Medulla oblongata (tissue), 1 donor: ENCODE measurements around the gene ITFG1.
A peak's percentile ranks its signal among the peaks of the same experiment; 100 is the strongest.
"Not testable (repeated sequence)": the region's sequence is repeated elsewhere in the genome, so short reads cannot be mapped to it uniquely, and the experiment has no call there.

ENCODE experiments used
- DNase-seq: peaks from one replicate; pipeline ENCODE4 v3.0.0-alpha.2; 2015; ENCODE audit errors: extremely low spot score

Gene ITFG1

GRCh38 chr16:47244206-47244605 is 216.7 kb downstream of the ITFG1 start:
- DNase-seq: no peak

DNA sequence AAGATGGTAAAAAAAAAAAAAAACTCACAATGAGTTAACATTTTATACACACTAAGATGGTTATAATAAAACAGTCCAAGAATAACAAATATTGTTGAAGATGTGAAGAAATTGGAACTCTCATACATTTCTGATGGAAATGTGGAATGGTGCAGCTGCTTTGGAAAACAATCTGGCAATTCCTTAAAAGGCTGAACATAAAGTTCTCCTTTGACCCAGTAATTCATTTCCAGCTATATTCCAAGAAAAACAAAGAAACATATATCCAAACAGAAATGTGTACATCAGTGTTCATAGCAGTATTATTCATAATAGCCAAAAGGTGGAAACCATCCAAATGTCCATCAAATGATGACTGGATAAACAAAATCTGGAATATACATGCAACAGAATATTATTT is 219.8 kb downstream of the ITFG1 start:
- no peak for DNase-seq

DNA sequence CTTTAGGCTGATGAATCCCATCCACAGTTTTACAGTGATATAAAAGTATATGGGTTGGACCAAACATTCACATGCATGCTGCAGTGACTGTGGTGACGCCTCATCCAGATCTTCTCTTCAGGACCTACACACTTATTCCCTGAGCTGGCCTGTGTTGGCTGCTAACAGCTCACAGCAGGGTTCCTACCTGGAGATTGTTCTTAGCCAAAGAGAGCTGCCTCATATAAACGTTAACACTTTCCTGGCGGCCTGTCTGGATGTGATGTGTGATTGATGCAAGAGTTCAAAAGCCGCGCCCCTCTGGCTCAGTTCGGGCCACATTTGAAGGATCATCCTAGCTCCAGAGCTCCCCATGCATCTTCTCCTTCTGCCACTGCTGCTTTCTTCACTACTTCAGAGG is 224.1 kb downstream of the ITFG1 start:
- DNase-seq: no peak

DNA sequence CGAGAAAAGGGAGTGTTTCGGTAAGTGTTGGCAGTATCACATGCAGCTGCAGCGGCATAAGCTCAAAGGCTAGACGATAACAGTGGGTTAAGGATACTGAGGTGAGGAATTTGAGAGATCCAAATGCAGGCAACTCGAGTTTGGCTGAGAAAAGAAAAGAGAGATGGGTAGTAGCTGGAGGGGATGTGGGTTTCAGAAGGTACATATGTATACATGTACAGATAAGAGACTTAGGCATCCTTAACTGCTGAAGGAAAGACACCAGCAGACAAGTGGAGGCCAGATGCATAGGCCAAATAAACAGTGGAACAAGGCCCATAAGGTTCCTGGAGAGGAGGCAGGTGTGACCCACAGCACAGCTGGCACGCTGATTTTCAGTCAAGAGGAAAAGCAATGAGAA is 230.6 kb downstream of the ITFG1 start:
- DNase-seq: no peak

GRCh38 chr16:47229053-47230050 is 231.5 kb downstream of the ITFG1 start:
- DNase-seq: no peak

GRCh38 chr16:47228241-47228640 is 232.6 kb downstream of the ITFG1 start:
- no peak for DNase-seq

GRCh38 chr16:47213761-47214440 is 247.0 kb downstream of the ITFG1 start:
- no peak for DNase-seq

- DNase-seq: no peak
These were observed 249.6 kb downstream of the ITFG1 start for GRCh38 chr16:47211218-47211617.

DNA sequence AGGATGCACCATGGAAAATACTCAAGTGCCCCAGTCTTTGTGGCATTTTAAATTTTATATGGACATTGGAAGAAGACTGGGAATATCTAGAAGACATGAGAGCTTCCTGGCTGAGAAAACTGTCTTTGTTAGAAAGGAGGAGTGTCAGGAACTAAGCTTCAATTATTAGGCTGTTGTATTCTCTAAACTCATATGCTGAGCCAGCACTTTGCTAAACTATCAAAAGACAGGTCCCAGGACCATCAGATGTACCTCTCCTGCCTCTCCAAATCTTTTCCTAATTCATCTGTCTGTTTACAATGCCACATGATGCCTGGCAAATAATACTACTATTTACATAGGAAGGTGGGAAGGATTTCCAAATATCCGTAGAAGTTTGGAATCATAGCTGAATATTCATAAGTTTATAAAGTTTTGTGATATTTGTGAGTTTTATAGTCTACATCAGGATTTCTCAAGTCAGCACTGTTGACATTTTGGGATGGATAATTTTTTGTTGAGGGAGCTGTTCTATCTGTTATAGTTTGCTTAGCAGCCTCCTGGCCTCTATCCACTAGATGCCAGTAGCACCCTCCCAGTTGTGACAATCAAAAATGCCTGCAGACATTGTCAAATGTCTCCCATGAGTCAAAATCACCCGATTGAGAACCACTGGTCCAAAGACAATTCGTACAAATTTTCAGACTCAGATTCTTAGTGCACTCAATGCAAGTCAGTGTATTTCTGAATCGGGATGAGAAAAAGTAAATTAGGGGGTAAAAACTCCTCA is 255.9 kb downstream of the ITFG1 start:
- DNase-seq: peak; percentile 53

DNA sequence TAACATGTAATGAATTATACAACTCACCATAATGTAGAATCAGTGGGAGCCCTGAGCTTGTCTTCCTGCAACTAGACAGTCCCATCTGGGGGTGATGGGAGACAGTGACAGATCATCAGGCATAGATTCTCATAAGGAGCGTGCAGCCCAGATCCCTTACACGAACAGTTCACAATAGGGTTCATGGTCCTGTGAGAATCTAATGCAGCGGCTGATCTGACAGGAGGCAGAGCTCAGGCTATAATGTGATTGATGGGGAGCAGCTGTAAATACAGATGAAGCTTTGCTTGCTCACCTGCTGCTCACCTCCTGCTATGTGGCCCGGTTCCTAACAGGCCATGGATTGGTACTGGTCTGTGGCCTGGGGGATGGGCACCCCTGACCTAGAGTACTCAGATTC is 257.4 kb downstream of the ITFG1 start:
- not testable (repeated sequence) for DNase-seq

DNA sequence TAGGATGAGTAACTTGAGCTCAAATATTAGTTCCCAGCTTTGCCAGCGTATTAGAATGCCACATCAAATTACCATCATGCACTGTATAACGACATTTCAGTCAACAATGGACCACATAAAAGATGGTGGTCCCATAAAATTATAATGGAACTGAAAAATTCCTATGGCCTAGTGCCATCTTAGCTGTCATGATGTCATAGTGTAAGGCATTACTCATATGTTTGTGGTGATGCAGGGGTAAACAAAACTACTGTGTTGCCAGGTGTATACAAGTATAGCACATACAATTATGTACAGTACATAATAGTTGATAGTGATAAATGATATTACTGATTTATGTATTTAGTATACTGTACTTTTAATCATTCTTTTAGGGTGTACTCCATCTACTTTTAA is 262.7 kb downstream of the ITFG1 start:
- no peak for DNase-seq

DNA sequence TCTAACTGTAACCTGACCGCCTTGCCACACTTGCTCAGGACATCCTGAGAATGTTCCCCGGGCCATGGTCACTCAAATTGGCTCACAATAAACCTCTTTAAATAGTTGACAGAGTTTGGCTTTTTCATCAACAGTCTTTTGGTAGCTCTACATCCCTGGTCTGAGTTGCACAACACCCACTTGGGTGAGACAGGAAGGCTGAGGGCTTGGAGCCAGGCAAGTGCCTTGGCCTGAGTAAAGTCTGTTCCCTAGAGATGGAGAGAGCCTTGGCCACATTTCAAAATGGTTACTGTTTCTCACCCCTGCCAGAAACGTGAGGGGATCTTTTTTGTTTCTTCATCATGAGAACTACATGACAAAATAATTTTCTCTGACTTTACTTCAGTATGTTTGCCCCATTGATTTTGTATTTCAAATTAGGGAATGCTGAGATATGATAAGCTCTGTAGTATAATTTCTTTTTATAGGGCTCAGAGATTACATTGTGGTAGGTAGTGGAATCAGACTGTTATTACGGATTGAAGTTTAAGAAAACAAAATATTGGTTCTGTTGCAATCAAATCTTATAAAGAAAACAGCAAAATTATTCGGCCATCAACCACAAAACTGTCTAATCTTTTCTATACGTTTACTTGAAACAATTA is 263.2 kb downstream of the ITFG1 start:
- DNase-seq: no peak

- no peak for DNase-seq
These were observed 264.4 kb downstream of the ITFG1 start for GRCh38 chr16:47196457-47196856.

DNA sequence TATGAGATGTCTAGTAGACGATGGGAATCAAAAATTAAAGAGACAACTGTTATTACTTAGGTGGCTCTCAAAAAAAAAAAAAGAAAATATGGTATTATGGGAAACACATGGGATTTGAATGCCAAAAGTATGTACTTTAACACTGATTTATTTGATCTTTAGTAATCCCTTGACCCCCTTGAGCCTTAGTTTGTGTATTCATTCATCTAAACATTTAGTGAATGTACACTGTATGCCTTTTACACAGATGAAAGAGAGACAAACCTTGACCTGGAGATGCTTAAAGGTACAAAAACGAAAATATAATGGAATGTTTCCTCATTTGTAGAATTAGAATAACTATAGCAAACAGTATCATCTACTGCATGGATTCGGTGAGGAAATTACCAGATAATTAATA is 278.5 kb downstream of the ITFG1 start:
- no peak for DNase-seq

DNA sequence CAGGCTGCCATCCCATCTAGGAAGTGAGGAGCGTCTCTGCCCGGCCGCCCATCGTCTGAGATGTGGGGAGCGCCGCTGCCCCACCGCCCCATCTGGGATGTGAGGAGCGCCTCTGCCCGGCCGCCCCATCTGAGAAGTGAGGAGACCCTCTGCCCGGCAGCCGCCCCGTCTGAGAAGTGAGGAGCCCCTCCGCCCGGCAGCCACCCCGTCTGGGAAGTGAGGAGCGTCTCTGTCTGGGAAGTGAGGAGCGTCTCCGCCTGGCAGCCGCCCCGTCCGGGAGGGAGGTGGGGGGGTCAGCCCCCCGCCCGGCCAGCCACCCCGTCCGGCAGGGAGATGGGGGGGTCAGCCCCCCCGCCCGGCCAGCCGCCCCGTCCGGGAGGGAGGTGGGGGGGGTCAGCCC is 279.8 kb downstream of the ITFG1 start:
- not testable (repeated sequence) for DNase-seq

DNA sequence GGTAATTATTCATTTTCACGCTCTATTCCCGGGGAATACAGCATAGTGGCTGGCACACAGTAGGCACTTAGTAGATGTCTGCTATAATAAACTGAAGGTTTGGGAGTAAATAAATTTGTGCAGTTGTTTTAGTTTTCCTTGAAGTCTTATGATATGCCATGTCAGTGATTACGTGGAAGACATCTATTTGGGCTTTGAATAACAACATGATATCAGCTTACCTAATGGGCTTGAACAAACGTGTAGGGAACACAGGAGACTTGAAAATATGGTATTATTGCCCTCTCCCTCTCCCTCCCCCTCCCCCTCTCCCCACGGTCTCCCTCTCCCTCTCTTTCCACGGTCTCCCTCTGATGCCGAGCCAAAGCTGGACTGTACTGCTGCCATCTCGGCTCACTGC is 280.8 kb downstream of the ITFG1 start:
- no peak for DNase-seq

DNA sequence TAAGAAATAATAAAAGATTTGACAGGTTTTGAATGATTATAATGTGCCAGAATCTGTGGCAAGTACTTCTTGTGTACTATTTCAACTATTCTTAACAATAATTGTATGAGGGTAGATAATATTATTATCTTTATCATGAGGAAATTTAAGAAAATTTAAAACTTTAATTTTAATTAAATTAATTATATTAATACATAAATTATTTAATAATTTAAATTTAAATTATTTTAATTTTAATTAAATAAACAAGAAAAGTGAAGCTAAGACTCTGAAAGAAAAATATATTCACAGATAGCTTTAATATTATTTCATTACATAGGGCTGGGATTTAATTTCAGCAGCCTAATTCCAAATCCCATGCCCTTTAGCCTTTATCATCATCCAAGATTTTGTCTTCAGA is 285.7 kb downstream of the ITFG1 start:
- DNase-seq: no peak

GRCh38 chr16:47162670-47163420 is 298.0 kb downstream of the ITFG1 start:
- no peak for DNase-seq

DNA sequence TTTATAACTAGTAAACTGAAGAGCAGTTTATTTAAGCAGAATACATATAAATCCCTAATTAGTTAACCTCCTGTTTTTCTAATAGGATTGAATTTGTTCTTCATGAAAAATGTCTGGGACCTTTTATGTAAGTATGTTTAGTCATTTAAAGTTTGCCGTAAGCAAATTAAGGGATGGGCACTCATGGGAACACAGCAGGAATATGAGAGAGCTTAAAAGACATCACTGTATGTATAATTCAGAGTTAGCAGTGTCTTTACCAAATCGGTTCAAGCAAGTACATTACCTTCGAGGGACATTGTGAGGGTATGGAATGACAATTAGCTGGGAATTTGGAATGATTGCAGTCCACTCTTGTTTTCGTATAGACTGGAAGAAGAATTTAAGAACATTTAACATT is 299.4 kb downstream of the ITFG1 start:
- no peak for DNase-seq

DNA sequence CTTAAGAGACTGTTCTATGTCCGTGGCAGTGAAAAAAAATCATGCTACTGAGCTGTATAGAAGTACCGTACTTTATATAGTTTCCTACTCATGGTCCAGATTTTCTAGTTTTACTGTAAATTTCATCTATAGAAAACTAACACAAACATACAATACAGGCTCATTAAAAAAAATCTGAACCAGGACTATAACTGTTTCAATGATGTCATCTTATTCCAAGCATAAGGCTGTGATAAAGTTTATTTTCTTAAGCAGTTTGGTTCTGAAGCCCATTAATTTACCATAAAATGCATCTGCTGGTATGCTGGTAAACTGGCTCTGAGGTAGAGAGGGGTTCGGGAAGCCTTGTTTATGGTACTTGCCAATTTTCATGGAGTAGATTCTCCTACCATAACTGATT is 300.4 kb downstream of the ITFG1 start:
- no peak for DNase-seq

GRCh38 chr16:47158992-47159391 is 301.9 kb downstream of the ITFG1 start:
- no peak for DNase-seq
